ENCODE results near the gene GDPD5. TPM values are rescaled to one million over a fixed set of nuclear protein-coding genes. Genes with fewer than 3 reads are reported as not detected.

The GDPD5 gene
- total RNA-seq, 1 donor from 2014 or later: 14.5 TPM

GRCh38 chr11:75490221-75491181 is 35.2 kb downstream of the GDPD5 start:
- no peak overlapping the region for H3K27ac Mint-ChIP-seq
- no peaks in the 10 kb centered on the region for H3K27me3 Mint-ChIP-seq
- intact Hi-C loops (cut with micrococcal nuclease): no loop called here
- H3K36me3 Mint-ChIP-seq (ENCODE audit: low read depth): no peaks in the 10 kb centered on the region
- H3K4me1 Mint-ChIP-seq: peaks cover 8% of the 10 kb centered on the region
- H3K4me3 Mint-ChIP-seq: no peak overlapping the region
- no peaks in the 10 kb centered on the region for H3K9me3 Mint-ChIP-seq
- DNase-seq: no peak

- Mint-ChIP-seq H3K36me3 (ENCODE audit: low read depth) (no peaks in the 10 kb centered on the region), H3K4me1 (peaks cover 6% of the 10 kb centered on the region), H3K9me3 (no peaks in the 10 kb centered on the region), H3K27ac (no peak overlapping the region), H3K27me3 (no peaks in the 10 kb centered on the region), H3K4me3 (no peak overlapping the region)
- intact Hi-C loops (cut with micrococcal nuclease): no loop called here
- no peak for DNase-seq
Observed at GRCh38 chr11:75487365-75487764, 38.4 kb downstream of the GDPD5 start.

DNA sequence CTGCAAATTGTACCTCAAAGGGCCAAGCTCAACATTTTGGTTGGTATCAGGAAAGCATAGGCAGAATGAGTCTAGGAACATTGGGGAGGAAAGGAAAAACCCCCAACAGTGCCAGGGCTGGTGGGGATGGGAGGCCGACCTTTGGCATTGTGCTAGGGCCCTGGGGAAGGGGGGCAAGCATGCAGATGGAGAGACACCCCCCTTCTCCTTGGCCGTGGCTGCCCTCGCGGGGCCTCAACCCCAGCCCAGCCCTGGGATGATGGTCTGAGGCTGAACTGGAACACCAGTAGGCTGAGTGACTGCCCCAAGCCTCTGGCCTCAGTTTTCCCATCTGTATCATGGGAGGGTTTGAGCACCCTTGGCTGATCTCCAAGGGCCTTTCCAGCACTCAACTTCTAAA is 40.0 kb downstream of the GDPD5 start:
- no peaks in the 10 kb centered on the region for H3K9me3 Mint-ChIP-seq
- intact Hi-C loops (cut with micrococcal nuclease): no loop called here
- H3K36me3 Mint-ChIP-seq (ENCODE audit: low read depth): no peaks in the 10 kb centered on the region
- H3K4me3 Mint-ChIP-seq: no peak overlapping the region
- no peak for DNase-seq
- H3K27me3 Mint-ChIP-seq: no peaks in the 10 kb centered on the region
- no peak overlapping the region for H3K27ac Mint-ChIP-seq
- H3K4me1 Mint-ChIP-seq: peaks cover 2% of the 10 kb centered on the region

DNA sequence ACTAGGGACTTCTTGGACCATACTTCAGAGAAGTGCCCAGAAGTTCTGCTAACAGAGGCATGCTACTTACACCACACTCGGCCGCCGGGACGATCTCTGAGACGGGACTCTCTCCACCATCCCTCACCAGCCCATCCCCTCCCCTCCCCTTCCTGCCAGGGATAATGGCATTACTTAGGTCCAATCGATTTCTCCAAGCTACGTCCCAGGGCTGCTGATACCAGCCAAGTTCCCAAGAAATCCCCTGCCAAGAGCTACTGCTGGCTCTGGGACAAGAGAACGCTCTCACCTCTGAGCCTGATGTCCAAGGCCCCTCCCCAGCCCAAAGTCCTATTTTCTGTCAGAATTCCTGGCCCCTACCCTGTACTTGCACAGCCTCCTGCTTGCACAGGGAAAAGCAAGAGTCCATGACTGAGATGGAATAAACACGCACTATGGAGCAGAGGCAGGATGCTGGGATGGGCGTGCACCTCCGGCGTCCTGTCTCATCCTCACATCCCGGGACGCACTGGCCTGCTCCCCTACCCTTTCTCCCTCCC is 42.7 kb downstream of the GDPD5 start:
- intact Hi-C loops (cut with micrococcal nuclease): no loop called here
- no peaks in the 10 kb centered on the region for H3K27me3 Mint-ChIP-seq
- no peak overlapping the region for H3K27ac Mint-ChIP-seq
- H3K36me3 Mint-ChIP-seq (ENCODE audit: low read depth): no peaks in the 10 kb centered on the region
- no peak overlapping the region for H3K4me3 Mint-ChIP-seq
- H3K4me1 Mint-ChIP-seq: peaks cover 2% of the 10 kb centered on the region
- DNase-seq: no peak
- H3K9me3 Mint-ChIP-seq: no peaks in the 10 kb centered on the region

- no peak for DNase-seq
- H3K9me3 Mint-ChIP-seq: no peaks in the 10 kb centered on the region
- H3K27me3 Mint-ChIP-seq: no peaks in the 10 kb centered on the region
- H3K4me1 Mint-ChIP-seq: peaks cover 2% of the 10 kb centered on the region
- intact Hi-C loops (cut with micrococcal nuclease): no loop called here
- H3K27ac Mint-ChIP-seq: peak overlapping the region; percentile 42
- no peak overlapping the region for H3K4me3 Mint-ChIP-seq
- no peaks in the 10 kb centered on the region for H3K36me3 Mint-ChIP-seq (ENCODE audit: low read depth)
Observed at GRCh38 chr11:75481922-75482606, 43.7 kb downstream of the GDPD5 start.

GRCh38 chr11:75481223-75481921 is 44.4 kb downstream of the GDPD5 start:
- intact Hi-C loops (cut with micrococcal nuclease): no loop called here
- Mint-ChIP-seq H3K9me3 (no peaks in the 10 kb centered on the region), H3K36me3 (ENCODE audit: low read depth) (no peaks in the 10 kb centered on the region), H3K4me1 (no peaks in the 10 kb centered on the region), H3K27me3 (no peaks in the 10 kb centered on the region), H3K4me3 (no peak overlapping the region), H3K27ac (no peak overlapping the region)
- DNase-seq: no peak

GRCh38 chr11:75480185-75481175 is 45.3 kb downstream of the GDPD5 start:
- no peak overlapping the region for H3K4me3 Mint-ChIP-seq
- intact Hi-C loops (cut with micrococcal nuclease): no loop called here
- H3K27me3 Mint-ChIP-seq: no peaks in the 10 kb centered on the region
- no peak overlapping the region for H3K27ac Mint-ChIP-seq
- no peak for DNase-seq
- H3K9me3 Mint-ChIP-seq: no peaks in the 10 kb centered on the region
- H3K4me1 Mint-ChIP-seq: peaks cover 8% of the 10 kb centered on the region
- no peaks in the 10 kb centered on the region for H3K36me3 Mint-ChIP-seq (ENCODE audit: low read depth)

GRCh38 chr11:75479597-75480145 is 46.1 kb downstream of the GDPD5 start:
- DNase-seq: no peak
- no peaks in the 10 kb centered on the region for H3K9me3 Mint-ChIP-seq
- intact Hi-C loops (cut with micrococcal nuclease): no loop called here
- H3K27me3 Mint-ChIP-seq: no peaks in the 10 kb centered on the region
- no peaks in the 10 kb centered on the region for H3K36me3 Mint-ChIP-seq (ENCODE audit: low read depth)
- no peak overlapping the region for H3K4me3 Mint-ChIP-seq
- peaks cover 15% of the 10 kb centered on the region for H3K4me1 Mint-ChIP-seq
- H3K27ac Mint-ChIP-seq: no peak overlapping the region

- H3K9me3 Mint-ChIP-seq: no peaks in the 10 kb centered on the region
- peak overlapping the region; percentile 12 for H3K27ac Mint-ChIP-seq
- H3K27me3 Mint-ChIP-seq: no peaks in the 10 kb centered on the region
Observed at GRCh38 chr11:75478783-75479596, 46.8 kb downstream of the GDPD5 start.

GRCh38 chr11:75477614-75477935 is 48.2 kb downstream of the GDPD5 start:
- DNase-seq: no peak
- Mint-ChIP-seq H3K4me3 (no peak overlapping the region), H3K4me1 (peaks cover 16% of the 10 kb centered on the region), H3K27ac (no peak overlapping the region), H3K27me3 (no peaks in the 10 kb centered on the region), H3K36me3 (ENCODE audit: low read depth) (no peaks in the 10 kb centered on the region), H3K9me3 (no peaks in the 10 kb centered on the region)
- intact Hi-C loops (cut with micrococcal nuclease): no loop called here

More at GRCh38 chr11:75478783-75479596, 46.8 kb downstream of the GDPD5 start:
- no peak for DNase-seq
- Mint-ChIP-seq H3K36me3 (ENCODE audit: low read depth) (no peaks in the 10 kb centered on the region), H3K4me1 (peaks cover 16% of the 10 kb centered on the region), H3K4me3 (no peak overlapping the region)
- intact Hi-C loops (cut with micrococcal nuclease): no loop called here

- no peaks in the 10 kb centered on the region for H3K36me3 Mint-ChIP-seq (ENCODE audit: low read depth)
- H3K4me1 Mint-ChIP-seq: peaks cover 16% of the 10 kb centered on the region
- intact Hi-C loops (cut with micrococcal nuclease): no loop called here
- H3K27me3 Mint-ChIP-seq: no peaks in the 10 kb centered on the region
- no peak for DNase-seq
- peak overlapping the region; percentile 10 for H3K27ac Mint-ChIP-seq
- H3K4me3 Mint-ChIP-seq: no peak overlapping the region
- H3K9me3 Mint-ChIP-seq: no peaks in the 10 kb centered on the region
Observed at GRCh38 chr11:75476739-75477613, 48.8 kb downstream of the GDPD5 start.
